NCI-H82 (cell line): ENCODE data around the gene CHST15.

Experiments
- DNase-seq: peaks from one replicate; lab custom pipeline; 2025; lab: John Stamatoyannopoulos, UW

CHST15 gene

GRCh38 chr10:124029559-124029958 is 63.8 kb downstream of the CHST15 start:
- DNase-seq, result no peak

- no peak for DNase-seq
These were observed 64.5 kb downstream of the CHST15 start for GRCh38 chr10:124028700-124029480.

GRCh38 chr10:124027651-124028050 is 65.7 kb downstream of the CHST15 start:
- DNase-seq, result no peak

GRCh38 chr10:124027031-124027611 is 66.3 kb downstream of the CHST15 start:
- no peak for DNase-seq

GRCh38 chr10:124026589-124026939 is 66.8 kb downstream of the CHST15 start:
- no peak for DNase-seq

- peak; percentile 17 for DNase-seq
These were observed 67.5 kb downstream of the CHST15 start for GRCh38 chr10:124025660-124026588.

- no peak for DNase-seq
These were observed 68.2 kb downstream of the CHST15 start for GRCh38 chr10:124025152-124025551.

GRCh38 chr10:124022066-124022465 is 71.3 kb downstream of the CHST15 start:
- no peak for DNase-seq

GRCh38 chr10:124020981-124021815 is 72.2 kb downstream of the CHST15 start:
- no peak for DNase-seq

- no peak for DNase-seq
These were observed 73.3 kb downstream of the CHST15 start for GRCh38 chr10:124019886-124020797.

- DNase-seq, result no peak
These were observed 74.4 kb downstream of the CHST15 start for GRCh38 chr10:124018886-124019525.

GRCh38 chr10:124017729-124018128 is 75.7 kb downstream of the CHST15 start:
- no peak for DNase-seq

- DNase-seq, result no peak
These were observed 76.5 kb downstream of the CHST15 start for GRCh38 chr10:124016804-124017375.

GRCh38 chr10:124015991-124016390 is 77.4 kb downstream of the CHST15 start:
- DNase-seq, result no peak

GRCh38 chr10:124014416-124015154 is 78.8 kb downstream of the CHST15 start:
- no peak for DNase-seq

GRCh38 chr10:124013916-124014315 is 79.5 kb downstream of the CHST15 start:
- no peak for DNase-seq

GRCh38 chr10:124012991-124013390 is 80.4 kb downstream of the CHST15 start:
- DNase-seq, result no peak

- DNase-seq, result no peak
These were observed 80.8 kb downstream of the CHST15 start for GRCh38 chr10:124012583-124012982.

- no peak for DNase-seq
These were observed 81.3 kb downstream of the CHST15 start for GRCh38 chr10:124012066-124012465.
